ENCODE data around the gene KSR1.

GRCh38 chr17:27620721-27621120 lies 164.5 kb downstream of the KSR1 start:
- TF ChIP-seq POLR2AphosphoS5 (IDR thresholded peaks at IDR 0.05; ENCODE audit: low read depth, low read length): no peak
- TF ChIP-seq POLR2A (IDR thresholded peaks at IDR 0.05; ENCODE audit: low read depth, low read length): no peak
